ENCODE data around the gene DIP2A.

- TF ChIP-seq POLR2A (IDR thresholded peaks at IDR 0.05; ENCODE audit: extremely low read depth, insufficient read length): no peak
- TF ChIP-seq CTCF (IDR thresholded peaks at IDR 0.05; ENCODE audit: low read depth, low read length): no peak
- TF ChIP-seq MAX (IDR thresholded peaks at IDR 0.05; ENCODE audit: low read depth, low read length): no peak
These were observed 45.4 kb upstream of the DIP2A start for GRCh38 chr21:46413365-46413696.

Data from NB4 (cell line).